Activated naive CD4-positive, alpha-beta T cell treated with anti-CD3 and anti-CD28 coated beads for 36 hours (primary cell): ENCODE data around the gene RHOD. TPM values are rescaled to one million over a fixed set of nuclear protein-coding genes. Genes with fewer than 3 reads are reported as not detected.
A peak's percentile ranks its signal among the peaks of the same experiment; 100 is the strongest.

Experiments
- CTCF ChIA-PET: fragments of 350-600 bp; sonication (Branson Sonifier 250); formaldehyde crosslinking; loops from one replicate; lab custom pipeline; 2021; ENCODE audit warnings: antibody characterized with exemption; lab: Charles Lee
- DNase-seq: peaks from one replicate; pipeline ENCODE4 v3.0.0-alpha.2; 2020
- H3K27ac Mint-ChIP-seq: one replicate; pipeline ENCODE4 v1.8.0; 2021; ENCODE audit warnings: mild to moderate bottlenecking, mixed read lengths
- H3K27me3 Mint-ChIP-seq: one replicate; pipeline ENCODE4 v1.8.0; 2021; ENCODE audit warnings: low read depth, mixed read lengths
- H3K36me3 Mint-ChIP-seq: one replicate; pipeline ENCODE4 v1.8.0; 2021; ENCODE audit warnings: low read depth, mixed read lengths
- H3K4me1 Mint-ChIP-seq: one replicate; pipeline ENCODE4 v1.8.0; 2021; ENCODE audit warnings: low read depth, mixed read lengths
- H3K4me3 Mint-ChIP-seq: one replicate; pipeline ENCODE4 v1.8.0; 2021; ENCODE audit warnings: mild to moderate bottlenecking, moderate library complexity, mixed read lengths
- H3K9me3 Mint-ChIP-seq: one replicate; pipeline ENCODE4 v1.8.0; 2021; ENCODE audit warnings: mixed read lengths
- intact Hi-C: fragments of 100-400 bp; cut with micrococcal nuclease; formaldehyde crosslinking; loops from one replicate; pipeline ENCODE4 v1.15.1; 2023
- total RNA-seq, 2 experiments: library from RNA; stranded (reverse); gene quantifications; one replicate each; pipeline ENCODE4 v1.2.3, GENCODE V29; 2021

The RHOD gene
- under 1 TPM; 0.64 to 0.98 TPM for total RNA-seq

DNA sequence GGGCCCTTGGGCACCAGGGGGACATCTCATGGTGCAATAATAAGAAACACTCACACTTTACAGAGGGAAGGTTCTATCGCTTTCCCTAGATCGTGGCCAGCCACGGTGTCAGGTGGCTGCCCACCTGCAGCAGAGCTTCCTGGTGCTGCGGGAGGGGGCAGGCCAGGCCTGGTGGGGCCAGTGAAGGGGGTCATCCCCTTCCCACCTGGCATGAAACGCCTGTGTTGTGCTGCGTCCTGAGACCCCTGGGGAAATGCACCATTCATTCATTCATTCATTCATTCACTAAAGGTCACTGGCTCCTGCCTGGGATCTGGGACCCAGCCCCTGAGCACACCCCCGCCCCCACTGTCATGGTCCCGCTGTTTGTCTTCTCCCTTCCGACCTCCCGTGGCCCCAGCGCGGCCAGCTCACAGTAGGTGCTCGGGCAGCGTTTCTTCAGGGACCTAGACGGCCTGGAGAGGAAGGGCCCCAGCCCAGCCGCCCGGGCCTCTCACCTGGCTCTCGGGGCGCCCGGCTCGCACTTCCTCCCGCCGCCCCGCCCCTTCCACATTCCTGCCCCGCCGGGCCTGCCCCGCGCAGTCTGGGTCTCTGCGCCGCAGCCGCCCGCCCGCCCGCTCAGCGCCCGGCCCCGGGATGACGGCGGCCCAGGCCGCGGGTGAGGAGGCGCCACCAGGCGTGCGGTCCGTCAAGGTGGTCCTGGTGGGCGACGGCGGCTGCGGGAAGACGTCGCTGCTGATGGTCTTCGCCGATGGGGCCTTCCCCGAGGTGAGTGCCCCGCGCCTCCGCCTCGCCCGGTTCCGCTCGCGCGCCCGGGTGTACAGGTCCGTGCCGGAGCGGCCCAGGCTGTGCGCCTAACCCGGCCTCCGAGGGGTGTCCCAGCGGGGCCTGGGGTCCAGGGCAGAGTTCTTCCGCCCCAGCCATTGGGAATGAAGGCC, at the start of gene RHOD:
RHOD (plus strand) TSS at position 581 of the 938 bp plus-strand sequence; CDS start at position 637, 56 bp downstream.
- peak; percentile 61 for DNase-seq
- Mint-ChIP-seq H3K36me3 (no peaks in the 10 kb centered on the region), H3K4me1 (peaks cover 14% of the 10 kb centered on the region), H3K9me3 (no peaks in the 10 kb centered on the region), H3K27me3 (peaks cover 2% of the 10 kb centered on the region), H3K4me3 (peak within 1 kb of the TSS; percentile 78), H3K27ac (no peak within 1 kb of the TSS)
- CTCF ChIA-PET: interaction anchor here (0.6 to 7.9 kb wide), 3 partner anchors 16 to 325 kb away, joined by 3 to 94 read pairs (median 4); no protein-coding TSS in a partner anchor
- intact Hi-C loops: no loop called here

- H3K36me3 Mint-ChIP-seq: no peaks in the 10 kb centered on the region
- CTCF ChIA-PET: interaction anchor here (1.0 kb wide), 1 partner anchor 15 kb away, joined by 4 read pairs; no protein-coding TSS in a partner anchor
- H3K4me1 Mint-ChIP-seq: peaks cover 4% of the 10 kb centered on the region
- intact Hi-C loops: no loop called here
- no peaks in the 10 kb centered on the region for H3K27me3 Mint-ChIP-seq
- DNase-seq: no peak
- H3K27ac Mint-ChIP-seq: no peak overlapping the region
- H3K9me3 Mint-ChIP-seq: no peaks in the 10 kb centered on the region
- H3K4me3 Mint-ChIP-seq: no peak overlapping the region
Observed at GRCh38 chr11:67007126-67007525, 49.5 kb upstream of the RHOD start.

GRCh38 chr11:67010296-67010905, 46.2 kb upstream of the RHOD start:
- CTCF ChIA-PET: no interaction called here
- no peak overlapping the region for H3K27ac Mint-ChIP-seq
- H3K36me3 Mint-ChIP-seq: no peaks in the 10 kb centered on the region
- no peaks in the 10 kb centered on the region for H3K27me3 Mint-ChIP-seq
- no peak for DNase-seq
- intact Hi-C loops: no loop called here
- no peaks in the 10 kb centered on the region for H3K9me3 Mint-ChIP-seq
- peaks cover 4% of the 10 kb centered on the region for H3K4me1 Mint-ChIP-seq
- H3K4me3 Mint-ChIP-seq: no peak overlapping the region

GRCh38 chr11:67013511-67014045, 43.1 kb upstream of the RHOD start:
- H3K9me3 Mint-ChIP-seq: no peaks in the 10 kb centered on the region
- H3K4me3 Mint-ChIP-seq: no peak overlapping the region
- CTCF ChIA-PET: no interaction called here
- no peaks in the 10 kb centered on the region for H3K4me1 Mint-ChIP-seq
- no peaks in the 10 kb centered on the region for H3K36me3 Mint-ChIP-seq
- no peak overlapping the region for H3K27ac Mint-ChIP-seq
- intact Hi-C loops: no loop called here
- no peak for DNase-seq
- no peaks in the 10 kb centered on the region for H3K27me3 Mint-ChIP-seq

DNA sequence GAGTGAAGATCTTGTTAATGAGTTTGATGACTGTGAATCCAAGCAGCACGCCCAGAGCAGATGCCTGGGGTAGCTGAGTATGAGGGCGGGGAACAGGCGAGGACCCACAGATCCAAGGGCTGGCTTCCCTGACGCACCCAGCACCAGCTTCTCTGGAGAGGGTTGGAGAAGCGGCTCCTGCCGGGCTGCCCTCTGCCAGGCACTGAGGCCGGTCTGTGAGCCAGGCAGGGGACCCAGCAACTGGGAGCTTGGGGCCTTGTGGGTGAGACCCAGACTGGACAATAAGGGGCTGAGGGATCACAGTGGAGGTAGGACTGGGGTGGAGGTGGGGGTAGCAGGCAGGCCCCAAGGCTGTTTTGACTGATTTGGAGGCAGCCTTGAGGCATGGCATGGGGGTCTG, 42.3 kb upstream of the RHOD start:
- no peak overlapping the region for H3K4me3 Mint-ChIP-seq
- CTCF ChIA-PET: no interaction called here
- no peak overlapping the region for H3K27ac Mint-ChIP-seq
- DNase-seq: no peak
- H3K27me3 Mint-ChIP-seq: no peaks in the 10 kb centered on the region
- intact Hi-C loops: no loop called here
- no peaks in the 10 kb centered on the region for H3K4me1 Mint-ChIP-seq
- H3K36me3 Mint-ChIP-seq: no peaks in the 10 kb centered on the region
- peaks cover 4% of the 10 kb centered on the region for H3K9me3 Mint-ChIP-seq

DNA sequence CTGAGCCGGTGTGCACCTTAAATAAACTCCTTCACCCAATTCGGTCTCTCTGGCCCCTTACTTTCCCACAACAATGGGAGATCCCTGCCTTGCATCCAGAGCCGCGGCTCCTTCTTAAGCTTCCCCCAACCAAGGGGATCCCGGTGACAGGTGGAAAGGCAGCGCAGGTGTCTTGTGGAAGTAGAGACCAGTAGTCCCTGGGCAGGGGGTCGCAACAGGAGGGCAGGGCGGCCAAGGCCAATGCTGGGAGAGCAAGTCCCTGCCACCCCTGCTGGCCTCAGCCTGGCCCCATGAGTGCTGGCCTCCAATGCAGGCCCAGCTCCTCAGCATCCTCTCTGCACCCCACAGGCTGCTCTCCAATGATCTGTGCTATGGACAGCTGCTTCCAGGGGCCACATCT, 41.6 kb upstream of the RHOD start:
- H3K27me3 Mint-ChIP-seq: no peaks in the 10 kb centered on the region
- CTCF ChIA-PET: no interaction called here
- DNase-seq: no peak
- no peak overlapping the region for H3K27ac Mint-ChIP-seq
- peaks cover 4% of the 10 kb centered on the region for H3K9me3 Mint-ChIP-seq
- no peak overlapping the region for H3K4me3 Mint-ChIP-seq
- no peaks in the 10 kb centered on the region for H3K4me1 Mint-ChIP-seq
- H3K36me3 Mint-ChIP-seq: no peaks in the 10 kb centered on the region
- intact Hi-C loops: no loop called here

DNA sequence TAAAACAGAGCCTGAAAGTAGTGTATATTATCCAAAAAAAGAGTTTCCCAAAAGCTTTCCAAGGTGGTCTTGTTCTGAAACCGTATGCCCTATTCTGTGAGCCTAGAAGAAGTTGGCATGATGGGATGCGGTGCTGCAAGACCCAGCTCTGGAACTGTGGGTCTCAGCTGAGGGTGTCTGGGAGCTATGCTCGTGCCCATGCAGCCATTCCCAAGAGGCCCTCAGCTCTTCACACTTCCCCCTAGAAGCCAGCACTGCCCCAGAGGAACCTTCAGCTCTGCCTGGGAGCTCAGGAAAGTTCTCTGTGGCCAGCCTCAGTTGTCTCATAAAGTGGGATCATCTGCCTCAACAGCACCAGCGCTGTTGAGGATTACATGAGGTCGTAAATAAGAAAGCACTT, 40.1 kb upstream of the RHOD start:
- CTCF ChIA-PET: no interaction called here
- Mint-ChIP-seq H3K36me3 (no peaks in the 10 kb centered on the region), H3K4me3 (no peak overlapping the region), H3K4me1 (peaks cover 1% of the 10 kb centered on the region), H3K27me3 (peaks cover 5% of the 10 kb centered on the region), H3K9me3 (peaks cover 4% of the 10 kb centered on the region), H3K27ac (no peak overlapping the region)
- intact Hi-C loops: no loop called here
- DNase-seq: no peak

DNA sequence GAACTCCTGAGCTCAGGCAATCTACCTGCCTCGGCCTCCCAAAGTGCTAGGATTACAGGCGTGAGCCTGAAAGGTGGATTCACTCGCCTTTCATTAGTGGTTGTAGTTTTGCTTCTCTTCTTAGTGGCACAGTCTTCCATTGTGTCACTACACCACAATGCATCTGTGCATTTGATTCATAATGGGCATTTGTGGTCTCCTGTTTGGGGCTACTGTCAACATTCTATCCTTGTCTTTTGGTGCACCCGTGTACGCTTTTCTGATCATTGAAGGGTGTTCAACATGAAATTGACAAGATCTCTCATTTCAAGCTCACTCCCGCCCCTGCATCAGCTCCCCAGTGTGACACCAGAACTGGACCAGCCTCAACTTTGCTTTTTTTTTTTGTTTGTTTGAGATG, 35.7 kb upstream of the RHOD start:
- CTCF ChIA-PET: interaction anchor here (1.1 to 1.5 kb wide), 3 partner anchors 17 to 31 kb away, joined by 3 to 6 read pairs (median 5); no protein-coding TSS in a partner anchor
- Mint-ChIP-seq H3K27me3 (peaks cover 39% of the 10 kb centered on the region), H3K36me3 (no peaks in the 10 kb centered on the region), H3K4me1 (peaks cover 29% of the 10 kb centered on the region), H3K4me3 (no peak overlapping the region), H3K27ac (no peak overlapping the region), H3K9me3 (peaks cover 4% of the 10 kb centered on the region)
- DNase-seq: no peak
- intact Hi-C loops: loop anchor here (5.0 kb wide), 1 partner anchor 129 kb away; no protein-coding TSS in a partner anchor

- Mint-ChIP-seq H3K9me3 (peaks cover 4% of the 10 kb centered on the region), H3K27ac (no peak overlapping the region), H3K4me1 (peaks cover 29% of the 10 kb centered on the region), H3K4me3 (peak overlapping the region; percentile 45), H3K27me3 (peaks cover 39% of the 10 kb centered on the region), H3K36me3 (no peaks in the 10 kb centered on the region)
- CTCF ChIA-PET: interaction anchor here (0.5 to 1.1 kb wide), 7 partner anchors 16 to 543 kb away, joined by 3 to 5 read pairs (median 4); no protein-coding TSS in a partner anchor
- intact Hi-C loops: loop anchor here (5.0 kb wide), 1 partner anchor 130 kb away; no protein-coding TSS in a partner anchor
- DNase-seq: no peak
Observed at GRCh38 chr11:67022341-67022933, 34.2 kb upstream of the RHOD start.

GRCh38 chr11:67022961-67023956, 33.4 kb upstream of the RHOD start, which contains the start of gene SYT12:
Gene SYT12 (plus strand): TSS chr11:67023134. CDS start chr11:67030145, 7,011 bp downstream.
- no peak within 1 kb of the TSS for H3K27ac Mint-ChIP-seq
- H3K36me3 Mint-ChIP-seq: no peaks in the 10 kb centered on the region
- intact Hi-C loops: loop anchor here (5.0 kb wide), 1 partner anchor 131 kb away; no protein-coding TSS in a partner anchor
- H3K9me3 Mint-ChIP-seq: peaks cover 4% of the 10 kb centered on the region
- peaks cover 29% of the 10 kb centered on the region for H3K4me1 Mint-ChIP-seq
- CTCF ChIA-PET: interaction anchor here (0.5 to 0.6 kb wide), 2 partner anchors 14 to 44 kb away, joined by 3 read pairs; no protein-coding TSS in a partner anchor
- peak; percentile 18 for DNase-seq
- peak within 1 kb of the TSS; percentile 70 for H3K4me3 Mint-ChIP-seq
- H3K27me3 Mint-ChIP-seq: peaks cover 39% of the 10 kb centered on the region

DNA sequence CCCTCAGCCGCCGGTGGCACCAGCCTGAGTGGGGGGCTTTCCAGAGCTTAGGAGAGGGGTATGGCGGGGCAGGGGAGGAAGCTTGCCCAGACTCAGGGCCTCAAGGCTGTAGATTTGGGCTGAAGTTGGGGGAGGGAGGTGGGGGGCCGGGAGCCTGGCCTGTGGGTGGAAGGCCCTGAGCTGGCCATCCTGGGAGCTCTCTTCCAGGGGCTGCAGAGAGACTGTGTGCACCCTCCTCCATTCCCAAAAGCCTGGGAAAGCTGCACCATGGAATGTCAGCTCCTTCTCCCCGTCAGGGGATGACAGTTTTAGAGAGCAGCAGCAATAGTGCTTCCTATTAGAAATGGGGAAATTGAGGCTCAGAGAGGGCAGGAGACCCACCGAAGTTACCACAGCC, 32.7 kb upstream of the RHOD start:
- H3K36me3 Mint-ChIP-seq: no peaks in the 10 kb centered on the region
- intact Hi-C loops: loop anchor here (5.0 kb wide), 1 partner anchor 132 kb away; no protein-coding TSS in a partner anchor
- H3K27ac Mint-ChIP-seq: no peak overlapping the region
- CTCF ChIA-PET: interaction anchor here (0.5 to 0.6 kb wide), 2 partner anchors 13 to 45 kb away, joined by 3 read pairs; no protein-coding TSS in a partner anchor
- no peak for DNase-seq
- peaks cover 29% of the 10 kb centered on the region for H3K4me1 Mint-ChIP-seq
- no peak overlapping the region for H3K4me3 Mint-ChIP-seq
- peaks cover 1% of the 10 kb centered on the region for H3K9me3 Mint-ChIP-seq
- H3K27me3 Mint-ChIP-seq: peaks cover 39% of the 10 kb centered on the region
